Heart right ventricle (tissue), 16 donors: ENCODE results near the gene PANX2. TPM values are rescaled to one million over a fixed set of nuclear protein-coding genes. Genes with fewer than 3 reads are reported as not detected.

Source experiments
- ATAC-seq, 8 donors: fragments of 200-7000 bp; cut with Tn5 transposase; one replicate each; pipeline ENCODE4 v1.9.1; 2020; ENCODE audit warnings: mild to moderate bottlenecking in 8 of 8, moderate library complexity in 8 of 8, moderate number of reproducible peaks in 1 of 8
- DNase-seq, 2 donors: peaks; one replicate each; pipeline ENCODE4 v3.0.0-alpha.2; 2020
- H3K27ac ChIP-seq, 10 donors: fragments of 200-600 bp; sonication (generic) in 2 of 10; one replicate each; pipeline versions ENCODE4 v1.5.0 to v1.8.0; 2020 to 2022; ENCODE audit warnings: mild to moderate bottlenecking in 3 of 10
- H3K27me3 ChIP-seq, 7 donors: fragments of 200-600 bp; one replicate each; pipeline ENCODE4 v1.8.0; 2021 to 2022; ENCODE audit warnings: mild to moderate bottlenecking in 2 of 7
- H3K36me3 ChIP-seq, 9 donors: fragments of 200-600 bp; sonication (generic) in 1 of 9; one replicate each; pipeline versions ENCODE4 v1.5.0 to v1.8.0; 2020 to 2022; ENCODE audit warnings: mild to moderate bottlenecking in 2 of 9
- H3K4me1 ChIP-seq, 9 donors: fragments of 200-600 bp; sonication (generic) in 1 of 9; one replicate each; pipeline versions ENCODE4 v1.5.0 to v1.8.0; 2020 to 2022; ENCODE audit warnings: mild to moderate bottlenecking in 4 of 9
- H3K4me3 ChIP-seq, 10 donors: fragments of 200-600 bp; sonication (generic) in 2 of 10; one replicate each; pipeline versions ENCODE4 v1.5.0 to v1.8.0; 2020 to 2022; ENCODE audit warnings: mild to moderate bottlenecking in 7 of 10, moderate library complexity in 2 of 10
- H3K9me3 ChIP-seq, 11 donors: fragments of 200-600 bp in 10 of 11; sonication (generic) in 2 of 11; one replicate each; pipeline versions ENCODE4 v1.5.0 to v1.8.0; 2013 to 2022; ENCODE audit warnings: mild to moderate bottlenecking in 2 of 11, control low read depth in 1 of 11, moderate library complexity in 1 of 11
- CTCF ChIP-seq, 9 donors: fragments of 200-600 bp; sonication (generic) in 2 of 9; IDR thresholded peaks; one replicate each; pipeline versions ENCODE4 v1.5.0 to v1.8.0; 2021 to 2022; ENCODE audit warnings: antibody characterized with exemption in 9 of 9, mild to moderate bottlenecking in 5 of 9, moderate library complexity in 1 of 9
- WGBS, 2 donors: extraction: QIAGEN DNeasy Blood & Tissue Kit; methylation state at CpG; one replicate each; pipeline ENCODE4 v1.1.7; 2013; ENCODE audit warnings: inconsistent platforms in 1 of 2; 5-methylcytosine and 5-hydroxymethylcytosine counted together
- intact Hi-C, 10 donors: fragments of 100-400 bp; cut with DNase I; formaldehyde crosslinking; loops; one replicate each; pipeline versions ENCODE4 v1.11.1 to v1.14.2; 2022
- polyA plus RNA-seq, 2 donors: library from polyadenylated mRNA; stranded (reverse); fragments of 200-250 nt; gene quantifications; one replicate each; pipeline ENCODE4 v1.2.3, GENCODE V29; 2013
- total RNA-seq, 10 donors: library from RNA; stranded (reverse); fragmentation: NEBNext Ultra II Directional in 3 of 10; extraction: Animal tissue kit (Norgen Biotek cat#: 25700) in 3 of 10; gene quantifications; one replicate each; pipeline versions ENCODE4 v1.2.1 to v1.2.4, GENCODE V29; 2021 to 2023
- donor health status: Arrhythmogenic right ventricular cardiomyopathy.
- donor health status: ischemic (EF 13 %, LVEDD 7.1; RV severe dilation, severe dysfunction).
- donor health status: healthy with polysubstance abuse.
- donor health status: DM: no; HTN: yes; CAD: no.
- donor health status: DM: no; HTN: no; CAD: no.
- donor health status: ischemic (EF 25% LVEDD 6.9; RV normal size, moderate dysfunction).
- donor health status: ischemic (EF 25% LVEDD 5.7; RV mildly dilated, moderate dysfunction).
- donor health status: healthy.
- donor health status: DM: yes; HTN: yes; CAD: no.
- donor health status: Ischemic cardiomyopathy.
- donor health status: ischemic (EF 35%, LVEDD 5.7; RV mildly dilated, moderate dysfunction).
- donor health status: nonischemic (EF 11% LVEDD 7.7; RV severe dilation, severe dysfunction).
- donor health status: DM: yes; HTN: yes; CAD: no.
- donor health status: PGD.
- donor health status: ischemic (EF 29% LVEDD 5.4; RV normal size, mild dysfunction).
- donor health status: nonischemic (EF 23%, LVEDD 6.1; RV moderate dilation, normal function).

The PANX2 gene
- total and polyA plus RNA-seq, 12 donors, result 0.07 to 0.61 (median 0.21) TPM; not detected in 3

- 87 to 88% methylated on average over 23 to 25 of the region's 25 CpGs for WGBS, 2 donors
- Histone ChIP-seq H3K36me3 (peaks cover 10 to 99% (median 63%) of the 10 kb centered on the region in 9 donors), H3K27me3 (no peaks in the 10 kb centered on the region), H3K27ac (no peak overlapping the region), H3K4me1 (peaks cover 0 to 15% (median 6%) of the 10 kb centered on the region in 9 donors), H3K9me3 (no peaks in the 10 kb centered on the region), H3K4me3 (no peak overlapping the region)
- intact Hi-C loops, result no loop called here
- no peak for TF ChIP-seq CTCF (IDR thresholded peaks at IDR 0.05)
- DNase-seq (no peak), ATAC-seq (peak in 3 of 8 donors; percentile 0 to 5 (median 2))
Measured at GRCh38 chr22:50219800-50220602, 49.5 kb downstream of the PANX2 start.

- H3K4me1 ChIP-seq, result peaks cover 0 to 13% (median 6%) of the 10 kb centered on the region in 9 donors
- H3K27me3 ChIP-seq, result no peaks in the 10 kb centered on the region
- intact Hi-C loops, result no loop called here
- no peak for ATAC-seq
- H3K27ac ChIP-seq, result no peak overlapping the region
- H3K9me3 ChIP-seq, result no peaks in the 10 kb centered on the region
- DNase-seq, result no peak
- no peak overlapping the region for H3K4me3 ChIP-seq
- no peak for TF ChIP-seq CTCF (IDR thresholded peaks at IDR 0.05)
- H3K36me3 ChIP-seq, result peaks cover 10 to 100% (median 66%) of the 10 kb centered on the region in 9 donors
- WGBS, 2 donors, result 96 to 97% methylated on average over 45 of the region's 45 CpGs
Measured at GRCh38 chr22:50220603-50221409, 50.3 kb downstream of the PANX2 start.

- ATAC-seq, result no peak
- Histone ChIP-seq H3K4me1 (peaks cover 0 to 13% (median 6%) of the 10 kb centered on the region in 9 donors), H3K9me3 (no peaks in the 10 kb centered on the region), H3K36me3 (peaks cover 5 to 99% (median 61%) of the 10 kb centered on the region in 9 donors), H3K27me3 (no peaks in the 10 kb centered on the region), H3K4me3 (no peak overlapping the region), H3K27ac (no peak overlapping the region)
- no peak for DNase-seq
- intact Hi-C loops, result no loop called here
- no peak for TF ChIP-seq CTCF (IDR thresholded peaks at IDR 0.05)
- 94% methylated on average over 19 of the region's 19 CpGs for WGBS, 2 donors
Measured at GRCh38 chr22:50221410-50222300, 51.1 kb downstream of the PANX2 start.

- Histone ChIP-seq H3K36me3 (peaks cover 0 to 99% (median 53%) of the 10 kb centered on the region in 9 donors), H3K4me1 (peaks cover 0 to 13% (median 6%) of the 10 kb centered on the region in 9 donors), H3K27ac (no peak overlapping the region), H3K27me3 (no peaks in the 10 kb centered on the region), H3K9me3 (no peaks in the 10 kb centered on the region), H3K4me3 (no peak overlapping the region)
- intact Hi-C loops, result no loop called here
- WGBS, 2 donors, result 87 to 88% methylated on average over 8 of the region's 8 CpGs
- DNase-seq (no peak), ATAC-seq (no peak)
- TF ChIP-seq CTCF (IDR thresholded peaks at IDR 0.05), result no peak
Measured at GRCh38 chr22:50222508-50222907, 52.0 kb downstream of the PANX2 start.
